ENCODE measurements around the gene PLEKHN1.
"Not testable (repeated sequence)": the region's sequence is repeated elsewhere in the genome, so short reads cannot be mapped to it uniquely, and the experiment has no call there.

PLEKHN1 gene

GRCh38 chr1:944341-945325 is 21.6 kb upstream of the PLEKHN1 start:
- DNase-seq = no peak

GRCh38 chr1:945688-946556 is 20.4 kb upstream of the PLEKHN1 start:
- DNase-seq = no peak

GRCh38 chr1:946811-947210 is 19.5 kb upstream of the PLEKHN1 start:
- DNase-seq = not testable (repeated sequence)

- DNase-seq = no peak
Observed at GRCh38 chr1:947958-948357, 18.3 kb upstream of the PLEKHN1 start.

- no peak for DNase-seq
Observed at GRCh38 chr1:950268-950667, 16.0 kb upstream of the PLEKHN1 start.

GRCh38 chr1:950881-951280 is 15.4 kb upstream of the PLEKHN1 start:
- no peak for DNase-seq

GRCh38 chr1:951364-951763 is 14.9 kb upstream of the PLEKHN1 start:
- no peak for DNase-seq

GRCh38 chr1:952201-952600 is 14.1 kb upstream of the PLEKHN1 start:
- no peak for DNase-seq

- DNase-seq = no peak
Observed at GRCh38 chr1:952603-953002, 13.7 kb upstream of the PLEKHN1 start.

- no peak for DNase-seq
Observed at GRCh38 chr1:953524-954320, 12.6 kb upstream of the PLEKHN1 start.

GRCh38 chr1:954927-955326 is 11.4 kb upstream of the PLEKHN1 start:
- no peak for DNase-seq

- no peak for DNase-seq
Observed at GRCh38 chr1:955474-955873, 10.8 kb upstream of the PLEKHN1 start.

- no peak for DNase-seq
Observed at GRCh38 chr1:956636-957035, 9.6 kb upstream of the PLEKHN1 start.

GRCh38 chr1:958823-959730 is 7.2 kb upstream of the PLEKHN1 start, which contains the start of gene NOC2L:
Gene NOC2L (minus strand): TSS chr1:959256. CDS start chr1:959240, 16 bp downstream.
- peak; percentile 42 for DNase-seq

GRCh38 chr1:959731-960362 is 6.4 kb upstream of the PLEKHN1 start:
- DNase-seq = no peak

- no peak for DNase-seq
Observed at GRCh38 chr1:960363-961131, 5.7 kb upstream of the PLEKHN1 start, which contains the start of gene KLHL17. Gene KLHL17 (plus strand): TSS chr1:960584. CDS start chr1:960694, 110 bp downstream.

GRCh38 chr1:961132-961669 is 5.1 kb upstream of the PLEKHN1 start:
- no peak for DNase-seq

- no peak for DNase-seq
Observed at GRCh38 chr1:962381-963300, 3.6 kb upstream of the PLEKHN1 start.

- no peak for DNase-seq
Observed at GRCh38 chr1:963301-963651, 3.0 kb upstream of the PLEKHN1 start.
